Neuronal stem cell (in vitro differentiated cells): ENCODE measurements around the gene TUSC2.

Experiments
- DNase-seq: peaks from one replicate; pipeline ENCODE4 v3.0.0-alpha.2; 2013; ENCODE audit warnings: low spot score
- H2AFZ ChIP-seq: one replicate; pipeline ENCODE4 v1.6.1; 2013; ENCODE audit warnings: mild to moderate bottlenecking, low read length, inconsistent platforms
- H2AK5ac ChIP-seq: 2 replicates; pipeline ENCODE4 v1.6.1; 2013; ENCODE audit warnings: low read depth, mild to moderate bottlenecking, inconsistent platforms, low read length, moderate library complexity, mixed read lengths
- H2BK120ac ChIP-seq: 2 replicates; pipeline ENCODE4 v1.6.1; 2013; ENCODE audit warnings: low read depth, mild to moderate bottlenecking, inconsistent platforms, low read length, moderate library complexity, mixed read lengths
- H2BK12ac ChIP-seq: one replicate; pipeline ENCODE4 v1.6.1; 2013; ENCODE audit warnings: low read length, inconsistent platforms
- H2BK15ac ChIP-seq: 2 replicates; pipeline ENCODE4 v1.6.1; 2013; ENCODE audit warnings: mild to moderate bottlenecking, low read length, inconsistent platforms, mixed read lengths
- H2BK5ac ChIP-seq: one replicate; pipeline ENCODE4 v1.6.1; 2013; ENCODE audit warnings: inconsistent platforms, mild to moderate bottlenecking, low read length, moderate library complexity
- H3K14ac ChIP-seq: one replicate; pipeline ENCODE4 v1.6.1; 2013; ENCODE audit warnings: low read length, inconsistent platforms
- H3K18ac ChIP-seq: 2 replicates; pipeline ENCODE4 v1.6.1; 2013; ENCODE audit warnings: low read length, inconsistent platforms
- H3K23ac ChIP-seq: 2 replicates; pipeline ENCODE4 v1.6.1; 2013; ENCODE audit warnings: low read depth, mild to moderate bottlenecking, mixed read lengths, low read length, inconsistent platforms; ENCODE audit not compliant: poor library complexity
- H3K27ac ChIP-seq: replicated peaks from 3 replicates; pipeline ENCODE4 v1.5.1; 2013; ENCODE audit warnings: low read length, inconsistent platforms
- H3K27me3 ChIP-seq, 3 experiments: 2 replicates each; pipeline ENCODE4 v1.6.1; 2013; ENCODE audit warnings: low read length in 3 of 3, mild to moderate bottlenecking in 2 of 3, inconsistent platforms in 1 of 3, low read depth in 1 of 3, mixed read lengths in 1 of 3, moderate library complexity in 1 of 3; ENCODE audit not compliant: control insufficient read depth in 3 of 3, insufficient read depth in 3 of 3
- H3K36me3 ChIP-seq, 2 donors: replicated peaks in 1 of 2; 2 replicates each; pipeline ENCODE4 v1.6.1; 2013; ENCODE audit warnings: low read length in 2 of 2; ENCODE audit not compliant: control insufficient read depth in 2 of 2, insufficient read depth in 2 of 2
- H3K4ac ChIP-seq: 2 replicates; pipeline ENCODE4 v1.6.1; 2013; ENCODE audit warnings: inconsistent platforms, mild to moderate bottlenecking, low read length, moderate library complexity
- H3K4me1 ChIP-seq, 2 donors: 1 replicate in 1 of 2; 2 replicates in 1 of 2; pipeline ENCODE4 v1.6.1; 2013; ENCODE audit warnings: low read length in 2 of 2, low read depth in 1 of 2; ENCODE audit not compliant: control insufficient read depth in 2 of 2, insufficient read depth in 1 of 2
- H3K4me2 ChIP-seq: one replicate; pipeline ENCODE4 v1.6.1; 2013; ENCODE audit warnings: mild to moderate bottlenecking, low read length, inconsistent platforms; ENCODE audit not compliant: insufficient read depth, poor library complexity, severe bottlenecking
- H3K4me3 ChIP-seq, 2 donors: 2 replicates each; pipeline ENCODE4 v1.5.1; 2013; ENCODE audit warnings: low read length in 2 of 2, mild to moderate bottlenecking in 2 of 2, inconsistent platforms in 1 of 2, moderate library complexity in 1 of 2
- H3K79me1 ChIP-seq: one replicate; pipeline ENCODE4 v1.6.1; 2013; ENCODE audit warnings: low read depth, mild to moderate bottlenecking, inconsistent platforms, low read length, moderate library complexity
- H3K9ac ChIP-seq: one replicate; pipeline ENCODE4 v1.6.1; 2013; ENCODE audit warnings: mild to moderate bottlenecking, low read depth, low read length, inconsistent platforms; ENCODE audit not compliant: poor library complexity
- H3K9me3 ChIP-seq, 2 donors: replicated peaks in 1 of 2; 2 replicates each; pipeline versions ENCODE3 to v1.6.1; 2013; ENCODE audit warnings: low read length in 2 of 2, mild to moderate bottlenecking in 2 of 2, inconsistent platforms in 1 of 2, low read depth in 1 of 2, mixed read lengths in 1 of 2, moderate library complexity in 1 of 2; ENCODE audit not compliant: control insufficient read depth in 2 of 2, insufficient read depth in 1 of 2
- H4K8ac ChIP-seq: one replicate; pipeline ENCODE4 v1.6.1; 2013; ENCODE audit warnings: low read depth, mild to moderate bottlenecking, inconsistent platforms, low read length, moderate library complexity
- H4K91ac ChIP-seq: one replicate; pipeline ENCODE4 v1.6.1; 2013; ENCODE audit warnings: low read length, low read depth, mild to moderate bottlenecking, inconsistent platforms; ENCODE audit not compliant: poor library complexity
- WGBS, 2 donors: extraction: QIAGEN DNeasy Blood & Tissue Kit; methylation state at CpG; one replicate each; pipeline ENCODE4 v1.1.7; 2013; ENCODE audit warnings: missing lambda C conversion rate in 2 of 2, mixed read lengths in 1 of 2; ENCODE audit not compliant: insufficient read length in 2 of 2, insufficient replicate concordance in 1 of 2; ENCODE audit errors: extremely low coverage in 2 of 2; 5-methylcytosine and 5-hydroxymethylcytosine counted together

Gene TUSC2

GRCh38 chr3:50289130-50289529, 38.9 kb downstream of the TUSC2 start:
- no peak overlapping the region for H3K4ac ChIP-seq
- H2AFZ ChIP-seq = no peak overlapping the region
- no peak overlapping the region for H3K23ac ChIP-seq
- no peak overlapping the region for H3K14ac ChIP-seq
- H3K27me3 ChIP-seq = no peaks in the 10 kb centered on the region
- no peak overlapping the region for H2BK120ac ChIP-seq
- H2AK5ac ChIP-seq = no peak overlapping the region
- H4K8ac ChIP-seq = no peak overlapping the region
- H2BK12ac ChIP-seq = no peak overlapping the region
- no peak overlapping the region for H3K4me2 ChIP-seq
- H2BK5ac ChIP-seq = no peak overlapping the region
- no peak overlapping the region for H3K18ac ChIP-seq
- H3K9me3 ChIP-seq = no peaks in the 10 kb centered on the region
- H2BK15ac ChIP-seq = no peak overlapping the region
- peaks cover 11 to 12% of the 10 kb centered on the region in 2 donors for H3K4me1 ChIP-seq
- no peak overlapping the region for H4K91ac ChIP-seq
- no peak overlapping the region for H3K27ac ChIP-seq
- no peak overlapping the region for H3K4me3 ChIP-seq
- no peak overlapping the region for H3K9ac ChIP-seq
- WGBS, 2 donors = no CpG with 5 or more reads among the region's 6 CpGs
- peaks cover 36 to 50% of the 10 kb centered on the region in 2 donors for H3K36me3 ChIP-seq
- no peak for DNase-seq
- H3K79me1 ChIP-seq = peaks cover 17% of the 10 kb centered on the region

DNA sequence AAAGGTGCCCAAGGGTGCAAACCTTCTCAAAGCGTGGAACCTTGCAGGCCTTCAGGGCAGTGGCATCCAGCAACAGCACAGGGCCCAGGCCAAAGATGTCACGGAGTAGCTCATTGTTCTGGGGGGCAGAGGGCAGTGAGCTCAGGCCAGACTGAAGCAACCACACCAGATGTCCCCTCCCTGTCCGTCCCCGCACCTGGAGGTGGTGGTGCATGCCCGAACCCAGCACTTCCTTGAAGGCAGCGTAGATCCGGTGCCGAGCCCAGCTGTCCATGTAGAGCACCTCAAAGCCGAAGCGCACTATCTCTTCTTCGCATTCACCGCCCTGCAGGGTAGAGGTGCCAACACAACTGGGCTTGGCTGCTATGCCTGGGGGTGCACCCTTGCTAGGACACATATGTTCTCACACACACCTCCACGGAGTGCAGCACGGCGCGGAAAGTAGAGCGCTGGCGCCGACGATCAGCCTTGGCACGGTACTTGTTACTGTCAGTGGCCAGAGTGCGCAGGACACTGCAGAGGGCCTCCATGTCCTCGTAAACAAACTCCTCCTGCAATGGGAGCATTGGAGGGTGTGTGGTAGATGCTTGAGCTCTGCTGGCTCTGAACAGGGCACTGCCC, 39.5 kb downstream of the TUSC2 start:
- Histone ChIP-seq H3K27me3 (no peaks in the 10 kb centered on the region), H3K4me3 (no peak overlapping the region), H3K4me1 (peaks cover 11 to 12% of the 10 kb centered on the region in 2 donors), H2BK12ac (no peak overlapping the region), H3K4ac (no peak overlapping the region), H3K79me1 (peaks cover 17% of the 10 kb centered on the region), H2AFZ (no peak overlapping the region), H3K23ac (peak overlapping the region; percentile 17), H4K8ac (no peak overlapping the region), H4K91ac (no peak overlapping the region), H3K9me3 (no peaks in the 10 kb centered on the region), H3K9ac (no peak overlapping the region), H2AK5ac (no peak overlapping the region), H2BK15ac (no peak overlapping the region), H2BK120ac (no peak overlapping the region), H3K14ac (no peak overlapping the region), H3K27ac (no peak overlapping the region), H2BK5ac (peak overlapping the region; percentile 53), H3K4me2 (no peak overlapping the region), H3K36me3 (peaks cover 36 to 50% of the 10 kb centered on the region in 2 donors), H3K18ac (no peak overlapping the region)
- no CpG with 5 or more reads among the region's 23 CpGs for WGBS, 2 donors
- no peak for DNase-seq

GRCh38 chr3:50287262-50287661, 40.8 kb downstream of the TUSC2 start:
- Histone ChIP-seq H2BK15ac (no peak overlapping the region), H3K4me3 (no peak overlapping the region), H3K4me2 (no peak overlapping the region), H4K8ac (no peak overlapping the region), H3K27me3 (no peaks in the 10 kb centered on the region), H3K9me3 (no peaks in the 10 kb centered on the region), H2BK12ac (no peak overlapping the region), H3K27ac (no peak overlapping the region), H3K79me1 (peaks cover 17% of the 10 kb centered on the region), H3K14ac (no peak overlapping the region), H2AK5ac (no peak overlapping the region), H3K18ac (no peak overlapping the region), H2AFZ (no peak overlapping the region), H3K23ac (no peak overlapping the region), H3K4ac (no peak overlapping the region), H3K4me1 (peaks cover 7% of the 10 kb centered on the region in 2 donors), H3K36me3 (peaks cover 36 to 50% of the 10 kb centered on the region in 2 donors), H2BK120ac (no peak overlapping the region), H4K91ac (no peak overlapping the region), H3K9ac (no peak overlapping the region), H2BK5ac (no peak overlapping the region)
- no peak for DNase-seq
- WGBS, 2 donors = no CpG with 5 or more reads among the region's 1 CpG

- H3K18ac ChIP-seq = no peak overlapping the region
- no peak overlapping the region for H3K4ac ChIP-seq
- H3K4me1 ChIP-seq = peaks cover 4 to 6% of the 10 kb centered on the region in 2 donors
- no peak overlapping the region for H2AFZ ChIP-seq
- no peaks in the 10 kb centered on the region for H3K9me3 ChIP-seq
- no peak overlapping the region for H4K91ac ChIP-seq
- H3K4me3 ChIP-seq = peak overlapping the region in 1 of 2 donors; percentile 32
- H3K79me1 ChIP-seq = peaks cover 14% of the 10 kb centered on the region
- peaks cover 36 to 50% of the 10 kb centered on the region in 2 donors for H3K36me3 ChIP-seq
- H3K27ac ChIP-seq = no peak overlapping the region
- H2BK15ac ChIP-seq = no peak overlapping the region
- no peak overlapping the region for H4K8ac ChIP-seq
- DNase-seq = no peak
- no CpG with 5 or more reads among the region's 28 CpGs for WGBS, 2 donors
- peak overlapping the region; percentile 4 for H2BK12ac ChIP-seq
- H2AK5ac ChIP-seq = peak overlapping the region; percentile 49
- no peak overlapping the region for H2BK5ac ChIP-seq
- no peak overlapping the region for H2BK120ac ChIP-seq
- peak overlapping the region; percentile 49 for H3K23ac ChIP-seq
- peak overlapping the region; percentile 25 for H3K9ac ChIP-seq
- no peak overlapping the region for H3K14ac ChIP-seq
- no peak overlapping the region for H3K4me2 ChIP-seq
- H3K27me3 ChIP-seq = no peaks in the 10 kb centered on the region
These were observed 41.4 kb downstream of the TUSC2 start for GRCh38 chr3:50286322-50287227.
